ENCODE results near the gene LOXHD1.

Gene LOXHD1

GRCh38 chr18:46461993-46462392, 195.0 kb downstream of the LOXHD1 start:
- no peak overlapping the region for H3K4me3 ChIP-seq (ENCODE audit: low read depth, low read length)
- CTCF ChIA-PET, result interaction anchor here (0.9 kb wide), 1 partner anchor 181 kb away, joined by 3 read pairs; no protein-coding TSS in a partner anchor
- DNase-seq (ENCODE audit: low read depth, low spot score), result no peak
- POLR2A ChIA-PET, result no interaction called here
- TF ChIP-seq, protein P1, sequence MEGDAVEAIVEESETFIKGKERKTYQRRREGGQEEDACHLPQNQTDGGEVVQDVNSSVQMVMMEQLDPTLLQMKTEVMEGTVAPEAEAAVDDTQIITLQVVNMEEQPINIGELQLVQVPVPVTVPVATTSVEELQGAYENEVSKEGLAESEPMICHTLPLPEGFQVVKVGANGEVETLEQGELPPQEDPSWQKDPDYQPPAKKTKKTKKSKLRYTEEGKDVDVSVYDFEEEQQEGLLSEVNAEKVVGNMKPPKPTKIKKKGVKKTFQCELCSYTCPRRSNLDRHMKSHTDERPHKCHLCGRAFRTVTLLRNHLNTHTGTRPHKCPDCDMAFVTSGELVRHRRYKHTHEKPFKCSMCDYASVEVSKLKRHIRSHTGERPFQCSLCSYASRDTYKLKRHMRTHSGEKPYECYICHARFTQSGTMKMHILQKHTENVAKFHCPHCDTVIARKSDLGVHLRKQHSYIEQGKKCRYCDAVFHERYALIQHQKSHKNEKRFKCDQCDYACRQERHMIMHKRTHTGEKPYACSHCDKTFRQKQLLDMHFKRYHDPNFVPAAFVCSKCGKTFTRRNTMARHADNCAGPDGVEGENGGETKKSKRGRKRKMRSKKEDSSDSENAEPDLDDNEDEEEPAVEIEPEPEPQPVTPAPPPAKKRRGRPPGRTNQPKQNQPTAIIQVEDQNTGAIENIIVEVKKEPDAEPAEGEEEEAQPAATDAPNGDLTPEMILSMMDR (IDR thresholded peaks at IDR 0.05; ENCODE audit: insufficient read depth, low read length, missing control alignments), result no peak

DNA sequence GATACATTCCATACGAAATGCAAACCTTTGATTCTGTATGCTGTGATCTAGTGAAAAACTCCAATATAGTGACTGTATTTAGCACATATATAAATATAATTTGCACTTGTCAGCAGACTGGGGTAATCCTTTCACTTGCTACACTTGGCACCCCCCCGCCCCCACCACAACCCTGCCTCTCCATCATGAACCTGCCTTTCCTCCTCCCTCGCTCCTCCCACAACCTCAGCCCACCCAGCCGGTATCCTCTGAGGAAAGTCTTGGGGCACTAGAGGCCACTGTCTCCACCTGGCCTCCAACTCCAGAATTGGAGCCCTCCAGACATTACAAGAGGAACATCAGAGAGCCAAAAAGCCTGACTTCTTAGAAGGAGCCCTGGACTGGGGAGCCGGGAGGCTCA, 196.3 kb downstream of the LOXHD1 start:
- no peak for DNase-seq (ENCODE audit: low read depth, low spot score)
- TF ChIP-seq, protein P1 (IDR thresholded peaks at IDR 0.05; ENCODE audit: insufficient read depth, low read length, missing control alignments), result no peak
- CTCF ChIA-PET, result no interaction called here
- POLR2A ChIA-PET, result no interaction called here
- no peak overlapping the region for H3K4me3 ChIP-seq (ENCODE audit: low read depth, low read length)

DNA sequence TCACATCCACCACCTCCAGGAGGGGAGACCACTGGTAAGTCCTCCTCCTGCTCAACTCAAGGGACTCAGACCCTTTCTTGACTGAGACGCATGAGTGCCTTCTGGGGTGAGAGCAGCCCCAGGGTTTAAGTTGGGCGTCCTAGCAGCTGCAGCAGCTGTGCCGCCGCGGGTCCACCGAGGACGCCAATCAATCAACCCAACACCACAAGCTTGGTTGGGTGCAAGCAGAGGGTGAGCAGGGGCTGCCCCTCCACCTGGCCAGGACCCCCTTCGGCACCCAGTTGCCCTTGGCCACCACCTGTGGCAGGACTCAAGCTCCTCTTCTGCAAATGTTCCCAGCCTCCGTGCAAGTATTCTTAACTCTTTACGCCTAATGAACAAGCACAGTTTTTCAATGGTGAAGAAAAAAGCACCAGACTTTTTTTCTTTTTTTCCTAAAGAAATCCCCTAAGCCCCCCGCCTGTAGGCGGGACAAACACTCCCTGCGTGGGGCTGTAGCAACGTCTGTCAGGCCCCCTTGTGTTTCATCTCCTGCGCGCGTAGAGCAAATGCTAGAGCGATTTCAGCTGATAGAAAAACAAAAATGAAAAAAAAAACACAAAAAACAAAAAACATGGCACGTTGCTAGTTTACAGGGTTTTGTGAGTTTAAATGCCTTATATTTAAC, 197.1 kb downstream of the LOXHD1 start:
- no peak overlapping the region for H3K4me3 ChIP-seq (ENCODE audit: low read depth, low read length)
- ChIA-PET CTCF (no interaction called here), POLR2A (no interaction called here)
- DNase-seq (ENCODE audit: low read depth, low spot score), result no peak
- TF ChIP-seq, protein P1 (IDR thresholded peaks at IDR 0.05; ENCODE audit: insufficient read depth, low read length, missing control alignments), result no peak

DNA sequence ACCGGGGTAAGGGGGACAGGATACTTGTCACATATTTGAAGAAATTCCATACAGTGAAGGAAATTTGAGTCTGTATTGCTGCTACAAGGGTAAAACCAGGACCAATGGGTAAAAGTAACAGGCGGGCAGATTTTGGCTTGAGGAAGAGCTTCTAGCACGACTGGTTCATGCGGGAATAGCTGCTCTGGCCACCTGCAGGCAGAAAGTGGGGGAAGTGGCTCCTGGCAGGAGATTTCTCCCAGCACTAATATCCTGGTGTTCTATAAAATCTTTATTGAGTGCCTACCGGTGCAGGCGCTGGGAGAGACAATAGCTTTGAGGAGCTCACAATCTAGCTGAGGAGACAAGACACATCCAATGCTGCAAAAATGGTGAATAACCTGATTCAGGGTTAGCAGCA, 198.5 kb downstream of the LOXHD1 start:
- no peak for DNase-seq (ENCODE audit: low read depth, low spot score)
- ChIA-PET CTCF (no interaction called here), POLR2A (no interaction called here)
- TF ChIP-seq, protein P1 (IDR thresholded peaks at IDR 0.05; ENCODE audit: insufficient read depth, low read length, missing control alignments), result no peak
- H3K4me3 ChIP-seq (ENCODE audit: low read depth, low read length), result no peak overlapping the region

- H3K4me3 ChIP-seq (ENCODE audit: low read depth, low read length), result no peak overlapping the region
- POLR2A ChIA-PET, result no interaction called here
- CTCF ChIA-PET, result no interaction called here
- TF ChIP-seq, protein P1 (IDR thresholded peaks at IDR 0.05; ENCODE audit: insufficient read depth, low read length, missing control alignments), result no peak
- DNase-seq (ENCODE audit: low read depth, low spot score), result no peak
These were observed 200.3 kb downstream of the LOXHD1 start for GRCh38 chr18:46456691-46457090.

GRCh38 chr18:46452820-46453219, 204.2 kb downstream of the LOXHD1 start:
- TF ChIP-seq, protein P1 (IDR thresholded peaks at IDR 0.05; ENCODE audit: insufficient read depth, low read length, missing control alignments), result no peak
- no peak overlapping the region for H3K4me3 ChIP-seq (ENCODE audit: low read depth, low read length)
- no peak for DNase-seq (ENCODE audit: low read depth, low spot score)
- POLR2A ChIA-PET, result no interaction called here
- CTCF ChIA-PET, result no interaction called here
